GM23338 (cell line): ENCODE data around the gene UNC13C. TPM values are rescaled to one million over a fixed set of nuclear protein-coding genes. Genes with fewer than 3 reads are reported as not detected.

Experiments
- ATAC-seq: fragments of 200-7000 bp; cut with Tn5 transposase; 3 replicates; pipeline ENCODE4 v1.9.1; 2020
- DNase-seq: peaks from one replicate; pipeline ENCODE4 v3.0.0-alpha.2; 2015; ENCODE audit warnings: low spot score
- H2AFZ ChIP-seq: fragments of 200-600 bp; sonication (generic); 2 replicates; pipeline ENCODE4 v1.8.0; 2016; ENCODE audit warnings: antibody characterized with exemption, mild to moderate bottlenecking, moderate library complexity
- H3F3A ChIP-seq: fragments of 200-600 bp; sonication (generic); replicated peaks from 2 replicates; pipeline ENCODE4 v1.8.0; 2017; ENCODE audit warnings: antibody characterized with exemption, mixed run types, low read depth
- H3K27ac ChIP-seq: fragments of 200-600 bp; sonication (generic); 2 replicates; pipeline ENCODE4 v1.6.1; 2016; ENCODE audit warnings: low read depth
- H3K27me3 ChIP-seq: fragments of 200-600 bp; sonication (generic); 2 replicates; pipeline ENCODE4 v1.8.0; 2016; ENCODE audit warnings: mild to moderate bottlenecking, mixed run types, moderate library complexity; ENCODE audit not compliant: insufficient read depth
- H3K36me3 ChIP-seq: fragments of 200-600 bp; sonication (generic); 2 replicates; pipeline ENCODE4 v1.8.0; 2016; ENCODE audit warnings: mild to moderate bottlenecking; ENCODE audit not compliant: insufficient read depth
- H3K4me1 ChIP-seq: fragments of 200-600 bp; sonication (generic); 2 replicates; pipeline ENCODE4 v1.8.0; 2016; ENCODE audit warnings: mild to moderate bottlenecking, moderate library complexity; ENCODE audit not compliant: insufficient read depth
- H3K4me2 ChIP-seq: fragments of 200-600 bp; sonication (generic); 2 replicates; pipeline ENCODE4 v1.7.1; 2017; ENCODE audit warnings: mixed run types
- H3K4me3 ChIP-seq: fragments of 200-600 bp; sonication (generic); 2 replicates; pipeline ENCODE4 v1.6.1; 2016; ENCODE audit warnings: mixed run types
- H3K79me2 ChIP-seq: fragments of 200-600 bp; sonication (generic); replicated peaks from 2 replicates; pipeline ENCODE4 v1.8.0; 2017; ENCODE audit warnings: mild to moderate bottlenecking; ENCODE audit not compliant: insufficient read depth
- H3K9me2 ChIP-seq: fragments of 200-600 bp; sonication (generic); 2 replicates; pipeline ENCODE4 v1.8.0; 2017; ENCODE audit not compliant: insufficient read depth
- H4K20me1 ChIP-seq: fragments of 200-600 bp; sonication (generic); replicated peaks from 2 replicates; pipeline ENCODE4 v1.8.0; 2017; ENCODE audit warnings: mild to moderate bottlenecking; ENCODE audit not compliant: insufficient read depth
- H3K27ac Mint-ChIP-seq: 2 replicates; pipeline ENCODE4 v1.8.0; 2020; ENCODE audit warnings: inconsistent platforms, mild to moderate bottlenecking, moderate library complexity, mixed read lengths
- H3K27me3 Mint-ChIP-seq: 3 replicates; pipeline ENCODE4 v1.8.0; 2022; ENCODE audit warnings: low read depth, mild to moderate bottlenecking, moderate library complexity, mixed read lengths, inconsistent platforms; ENCODE audit not compliant: insufficient read depth, poor library complexity
- H3K36me3 Mint-ChIP-seq: 3 replicates; pipeline ENCODE4 v1.8.0; 2021; ENCODE audit warnings: low read depth, mild to moderate bottlenecking, inconsistent platforms, moderate library complexity, mixed read lengths
- H3K4me1 Mint-ChIP-seq: 3 replicates; pipeline ENCODE4 v1.8.0; 2020; ENCODE audit warnings: mild to moderate bottlenecking, inconsistent platforms, mixed read lengths
- H3K4me3 Mint-ChIP-seq: 3 replicates; pipeline ENCODE4 v1.8.0; 2021; ENCODE audit warnings: moderate library complexity, mild to moderate bottlenecking, inconsistent platforms, mixed read lengths
- H3K9me3 Mint-ChIP-seq: 3 replicates; pipeline ENCODE4 v1.8.0; 2020; ENCODE audit warnings: moderate library complexity, mild to moderate bottlenecking, inconsistent platforms, mixed read lengths
- CREB1 ChIP-seq: fragments of 250-450 bp; sonication (Bioruptor Pico); IDR thresholded peaks from 2 replicates; pipeline ENCODE4 v1.5.0; 2020; ENCODE audit warnings: low read depth, mild to moderate bottlenecking, moderate library complexity
- EZH2 ChIP-seq: fragments of 200-600 bp; sonication (generic); IDR thresholded peaks from one replicate; pipeline ENCODE4 v1.8.0; 2017; ENCODE audit warnings: antibody characterized with exemption, mild to moderate bottlenecking, low read depth; ENCODE audit not compliant: unreplicated experiment
- EZH2phosphoT487 ChIP-seq: fragments of 200-600 bp; sonication (generic); IDR thresholded peaks from one replicate; pipeline ENCODE4 v1.8.1; 2018; ENCODE audit warnings: antibody characterized with exemption; ENCODE audit not compliant: unreplicated experiment
- POLR2AphosphoS5 ChIP-seq: IDR thresholded peaks from 2 replicates; pipeline ENCODE4 v1.6.1; 2016; ENCODE audit warnings: antibody characterized with exemption, low read depth
- STAT1 ChIP-seq: IDR thresholded peaks from one replicate; pipeline ENCODE4 v1.6.1; 2016; ENCODE audit warnings: antibody characterized with exemption; ENCODE audit not compliant: unreplicated experiment
- ZNF114 ChIP-seq: fragments of 250-450 bp; sonication (Bioruptor Pico); IDR thresholded peaks from 2 replicates; pipeline ENCODE4 v1.5.0; 2020; ENCODE audit warnings: mild to moderate bottlenecking, moderate library complexity
- polyA plus RNA-seq: library from polyadenylated mRNA; unstranded; fragments of >200 nt; fragmentation: Nextera tagmentation; extraction: Ambion mirVana; gene quantifications from 2 replicates; pipeline ENCODE4 v1.2.1, GENCODE V29; 2016
- total RNA-seq: library from RNA; depleted of rRNA; stranded (reverse); fragments of >200 nt; shearing (Covaris generic); gene quantifications from 2 replicates; pipeline ENCODE4 v1.2.3, GENCODE V29; 2014
- TF ChIP-seq, protein P1 (sequence below): fragments of 250-450 bp; sonication (Bioruptor Pico); IDR thresholded peaks from 2 replicates; pipeline ENCODE4 v1.5.0; 2020; ENCODE audit warnings: mild to moderate bottlenecking, moderate library complexity
- TF ChIP-seq, protein P2 (sequence below), 2 experiments: fragments of 200-600 bp in 1 of 2; sonication (generic) in 1 of 2; conservative IDR thresholded peaks; 2 replicates each; pipeline versions ENCODE4 v1.5.1 to v1.6.1; 2016 to 2017; ENCODE audit warnings: antibody characterized with exemption in 2 of 2, low read depth in 2 of 2, mild to moderate bottlenecking in 2 of 2, moderate library complexity in 1 of 2

Gene UNC13C
- total and polyA plus RNA-seq, 2 experiments from 2014 or later, result 0.03 TPM; not detected in 1

DNA sequence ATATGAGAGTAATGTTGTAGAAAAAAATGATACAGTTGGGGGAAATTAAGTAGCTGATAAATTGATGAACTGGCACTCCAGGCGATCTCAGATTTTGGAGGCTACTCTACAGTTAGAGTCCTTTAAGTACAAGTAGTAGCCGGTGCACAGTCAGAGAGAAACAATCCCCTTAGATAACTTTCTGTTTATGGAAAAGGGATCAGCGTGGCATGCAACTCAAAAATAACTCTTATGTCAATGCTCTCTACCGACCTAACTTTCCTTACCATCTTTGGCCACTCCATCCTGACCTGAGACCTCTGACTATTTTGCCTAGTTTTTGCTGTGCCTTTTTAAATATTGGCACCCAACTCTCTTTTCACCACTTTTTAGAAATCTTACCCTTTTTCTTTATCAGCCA lies 299.6 kb downstream of the UNC13C start (continued):
- TF ChIP-seq, protein P1, sequence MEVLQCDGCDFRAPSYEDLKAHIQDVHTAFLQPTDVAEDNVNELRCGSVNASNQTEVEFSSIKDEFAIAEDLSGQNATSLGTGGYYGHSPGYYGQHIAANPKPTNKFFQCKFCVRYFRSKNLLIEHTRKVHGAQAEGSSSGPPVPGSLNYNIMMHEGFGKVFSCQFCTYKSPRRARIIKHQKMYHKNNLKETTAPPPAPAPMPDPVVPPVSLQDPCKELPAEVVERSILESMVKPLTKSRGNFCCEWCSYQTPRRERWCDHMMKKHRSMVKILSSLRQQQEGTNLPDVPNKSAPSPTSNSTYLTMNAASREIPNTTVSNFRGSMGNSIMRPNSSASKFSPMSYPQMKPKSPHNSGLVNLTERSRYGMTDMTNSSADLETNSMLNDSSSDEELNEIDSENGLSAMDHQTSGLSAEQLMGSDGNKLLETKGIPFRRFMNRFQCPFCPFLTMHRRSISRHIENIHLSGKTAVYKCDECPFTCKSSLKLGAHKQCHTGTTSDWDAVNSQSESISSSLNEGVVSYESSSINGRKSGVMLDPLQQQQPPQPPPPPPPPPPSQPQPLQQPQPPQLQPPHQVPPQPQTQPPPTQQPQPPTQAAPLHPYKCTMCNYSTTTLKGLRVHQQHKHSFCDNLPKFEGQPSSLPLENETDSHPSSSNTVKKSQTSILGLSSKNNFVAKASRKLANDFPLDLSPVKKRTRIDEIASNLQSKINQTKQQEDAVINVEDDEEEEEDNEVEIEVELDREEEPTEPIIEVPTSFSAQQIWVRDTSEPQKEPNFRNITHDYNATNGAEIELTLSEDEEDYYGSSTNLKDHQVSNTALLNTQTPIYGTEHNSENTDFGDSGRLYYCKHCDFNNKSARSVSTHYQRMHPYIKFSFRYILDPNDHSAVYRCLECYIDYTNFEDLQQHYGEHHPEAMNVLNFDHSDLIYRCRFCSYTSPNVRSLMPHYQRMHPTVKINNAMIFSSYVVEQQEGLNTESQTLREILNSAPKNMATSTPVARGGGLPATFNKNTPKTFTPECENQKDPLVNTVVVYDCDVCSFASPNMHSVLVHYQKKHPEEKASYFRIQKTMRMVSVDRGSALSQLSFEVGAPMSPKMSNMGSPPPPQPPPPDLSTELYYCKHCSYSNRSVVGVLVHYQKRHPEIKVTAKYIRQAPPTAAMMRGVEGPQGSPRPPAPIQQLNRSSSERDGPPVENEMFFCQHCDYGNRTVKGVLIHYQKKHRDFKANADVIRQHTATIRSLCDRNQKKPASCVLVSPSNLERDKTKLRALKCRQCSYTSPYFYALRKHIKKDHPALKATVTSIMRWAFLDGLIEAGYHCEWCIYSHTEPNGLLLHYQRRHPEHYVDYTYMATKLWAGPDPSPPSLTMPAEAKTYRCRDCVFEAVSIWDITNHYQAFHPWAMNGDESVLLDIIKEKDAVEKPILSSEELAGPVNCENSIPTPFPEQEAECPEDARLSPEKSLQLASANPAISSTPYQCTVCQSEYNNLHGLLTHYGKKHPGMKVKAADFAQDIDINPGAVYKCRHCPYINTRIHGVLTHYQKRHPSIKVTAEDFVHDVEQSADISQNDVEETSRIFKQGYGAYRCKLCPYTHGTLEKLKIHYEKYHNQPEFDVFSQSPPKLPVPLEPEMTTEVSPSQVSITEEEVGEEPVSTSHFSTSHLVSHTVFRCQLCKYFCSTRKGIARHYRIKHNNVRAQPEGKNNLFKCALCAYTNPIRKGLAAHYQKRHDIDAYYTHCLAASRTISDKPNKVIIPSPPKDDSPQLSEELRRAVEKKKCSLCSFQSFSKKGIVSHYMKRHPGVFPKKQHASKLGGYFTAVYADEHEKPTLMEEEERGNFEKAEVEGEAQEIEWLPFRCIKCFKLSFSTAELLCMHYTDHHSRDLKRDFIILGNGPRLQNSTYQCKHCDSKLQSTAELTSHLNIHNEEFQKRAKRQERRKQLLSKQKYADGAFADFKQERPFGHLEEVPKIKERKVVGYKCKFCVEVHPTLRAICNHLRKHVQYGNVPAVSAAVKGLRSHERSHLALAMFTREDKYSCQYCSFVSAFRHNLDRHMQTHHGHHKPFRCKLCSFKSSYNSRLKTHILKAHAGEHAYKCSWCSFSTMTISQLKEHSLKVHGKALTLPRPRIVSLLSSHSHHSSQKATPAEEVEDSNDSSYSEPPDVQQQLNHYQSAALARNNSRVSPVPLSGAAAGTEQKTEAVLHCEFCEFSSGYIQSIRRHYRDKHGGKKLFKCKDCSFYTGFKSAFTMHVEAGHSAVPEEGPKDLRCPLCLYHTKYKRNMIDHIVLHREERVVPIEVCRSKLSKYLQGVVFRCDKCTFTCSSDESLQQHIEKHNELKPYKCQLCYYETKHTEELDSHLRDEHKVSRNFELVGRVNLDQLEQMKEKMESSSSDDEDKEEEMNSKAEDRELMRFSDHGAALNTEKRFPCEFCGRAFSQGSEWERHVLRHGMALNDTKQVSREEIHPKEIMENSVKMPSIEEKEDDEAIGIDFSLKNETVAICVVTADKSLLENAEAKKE (CRISPR knock-in tag), result no peak
- TF ChIP-seq STAT1, result no peak
- TF ChIP-seq CREB1 (CRISPR knock-in tag), result no peak
- no peak for TF ChIP-seq ZNF114 (CRISPR knock-in tag)
- no peak for TF ChIP-seq EZH2phosphoT487

- Mint-ChIP-seq H3K27me3 (no peaks in the 10 kb centered on the region), H3K4me1 (no peaks in the 10 kb centered on the region), H3K9me3 (peaks cover 23% of the 10 kb centered on the region), H3K27ac (no peak overlapping the region), H3K4me3 (no peak overlapping the region), H3K36me3 (no peaks in the 10 kb centered on the region)
- Histone ChIP-seq H3K36me3 (0 out of 2 replicates have a peak, but pooled peaks cover 4% of the 10 kb centered on the region), H3K4me1 (no peaks in the 10 kb centered on the region), H4K20me1 (no peaks in the 10 kb centered on the region), H3F3A (no peaks in the 10 kb centered on the region), H3K9me2 (no peaks in the 10 kb centered on the region), H3K27ac (no peak overlapping the region), H3K4me3 (no peak overlapping the region), H3K4me2 (no peak overlapping the region), H3K27me3 (no peaks in the 10 kb centered on the region), H2AFZ (no peak overlapping the region), H3K79me2 (no peaks in the 10 kb centered on the region)
- DNase-seq (no peak), ATAC-seq (no peak)
- no peak for TF ChIP-seq STAT1
- no peak for TF ChIP-seq ZNF114 (CRISPR knock-in tag)
- TF ChIP-seq, protein P2, sequence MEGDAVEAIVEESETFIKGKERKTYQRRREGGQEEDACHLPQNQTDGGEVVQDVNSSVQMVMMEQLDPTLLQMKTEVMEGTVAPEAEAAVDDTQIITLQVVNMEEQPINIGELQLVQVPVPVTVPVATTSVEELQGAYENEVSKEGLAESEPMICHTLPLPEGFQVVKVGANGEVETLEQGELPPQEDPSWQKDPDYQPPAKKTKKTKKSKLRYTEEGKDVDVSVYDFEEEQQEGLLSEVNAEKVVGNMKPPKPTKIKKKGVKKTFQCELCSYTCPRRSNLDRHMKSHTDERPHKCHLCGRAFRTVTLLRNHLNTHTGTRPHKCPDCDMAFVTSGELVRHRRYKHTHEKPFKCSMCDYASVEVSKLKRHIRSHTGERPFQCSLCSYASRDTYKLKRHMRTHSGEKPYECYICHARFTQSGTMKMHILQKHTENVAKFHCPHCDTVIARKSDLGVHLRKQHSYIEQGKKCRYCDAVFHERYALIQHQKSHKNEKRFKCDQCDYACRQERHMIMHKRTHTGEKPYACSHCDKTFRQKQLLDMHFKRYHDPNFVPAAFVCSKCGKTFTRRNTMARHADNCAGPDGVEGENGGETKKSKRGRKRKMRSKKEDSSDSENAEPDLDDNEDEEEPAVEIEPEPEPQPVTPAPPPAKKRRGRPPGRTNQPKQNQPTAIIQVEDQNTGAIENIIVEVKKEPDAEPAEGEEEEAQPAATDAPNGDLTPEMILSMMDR (conservative IDR thresholded peaks at IDR 0.05; ENCODE audit: low read depth in 2 of 2), result no peak
- no peak for TF ChIP-seq EZH2
- no peak for TF ChIP-seq POLR2AphosphoS5
- no peak for TF ChIP-seq EZH2phosphoT487
- TF ChIP-seq, protein P1 (CRISPR knock-in tag), result no peak
These were observed 302.5 kb downstream of the UNC13C start for GRCh38 chr15:54280726-54281125.
